GM18520 (cell line): ENCODE results near the gene SLC24A3.

Experiments
- ATAC-seq: cut with Tn5 transposase; IDR thresholded peaks from one replicate; pipeline ENCODE4 v1.9.1; 2021; ENCODE audit not compliant: unreplicated experiment

The SLC24A3 gene

DNA sequence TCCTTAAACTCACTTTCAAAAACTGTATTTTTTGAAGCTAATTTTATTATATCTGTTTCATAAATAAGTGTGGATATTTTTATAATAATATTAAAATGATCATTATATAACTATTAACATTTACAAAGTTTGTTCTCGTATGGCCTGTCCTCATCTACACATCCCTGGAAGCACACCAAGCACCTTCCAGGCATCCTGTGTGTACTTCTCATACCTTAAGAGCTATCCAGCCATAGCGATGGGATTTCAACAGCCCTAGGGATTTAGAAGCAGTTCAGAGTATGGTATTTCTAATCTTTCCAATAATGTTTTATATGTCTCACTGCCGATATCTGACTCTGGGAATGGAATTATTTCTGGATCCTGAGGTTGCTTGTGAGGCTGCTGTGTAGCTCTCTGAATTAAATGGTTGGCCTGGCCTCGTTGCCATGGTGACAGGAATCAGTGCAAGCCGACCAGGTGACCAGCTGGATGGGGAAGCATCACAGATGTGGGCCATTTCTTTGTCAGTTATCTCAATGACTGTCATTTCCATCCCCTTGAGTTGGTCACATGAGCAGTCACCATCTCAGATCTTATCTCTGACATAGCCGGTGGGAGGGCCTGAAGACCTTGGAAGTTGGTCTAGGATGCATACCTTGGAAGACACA, 280.4 kb downstream of the SLC24A3 start:
- no peak for ATAC-seq

DNA sequence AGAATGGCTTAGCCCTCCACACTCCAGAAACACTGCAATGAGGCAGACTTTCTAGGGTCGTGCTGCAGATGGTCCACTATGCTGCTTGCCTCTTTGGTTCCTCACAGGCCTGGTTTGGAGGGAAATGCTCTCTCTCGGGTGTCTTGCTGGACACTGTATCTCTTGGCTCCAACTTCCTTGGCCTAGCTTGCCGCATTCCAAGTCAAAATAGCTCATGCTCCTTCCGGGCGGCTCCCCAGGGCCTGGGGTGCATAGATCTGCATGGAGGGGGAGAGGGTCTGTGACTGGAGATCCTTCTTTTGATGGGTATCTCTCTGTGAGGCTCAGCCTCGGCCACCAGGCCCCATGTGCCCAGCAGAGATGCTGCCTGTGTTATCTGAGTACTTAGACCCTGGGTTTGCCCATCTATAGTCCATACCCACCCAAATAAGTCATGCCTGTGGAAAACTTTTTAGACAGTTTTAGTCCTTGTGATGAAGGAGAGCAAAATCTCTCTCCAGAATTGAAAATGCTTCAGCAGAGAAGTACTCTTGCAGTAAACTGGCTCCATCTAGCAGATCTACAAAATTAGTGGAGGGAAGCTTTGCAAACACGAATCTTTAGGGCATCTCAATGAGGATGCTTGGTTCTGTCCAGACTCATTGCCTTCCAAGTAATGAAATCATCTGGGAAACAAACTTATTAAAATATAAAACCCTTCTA, 281.5 kb downstream of the SLC24A3 start:
- no peak for ATAC-seq

DNA sequence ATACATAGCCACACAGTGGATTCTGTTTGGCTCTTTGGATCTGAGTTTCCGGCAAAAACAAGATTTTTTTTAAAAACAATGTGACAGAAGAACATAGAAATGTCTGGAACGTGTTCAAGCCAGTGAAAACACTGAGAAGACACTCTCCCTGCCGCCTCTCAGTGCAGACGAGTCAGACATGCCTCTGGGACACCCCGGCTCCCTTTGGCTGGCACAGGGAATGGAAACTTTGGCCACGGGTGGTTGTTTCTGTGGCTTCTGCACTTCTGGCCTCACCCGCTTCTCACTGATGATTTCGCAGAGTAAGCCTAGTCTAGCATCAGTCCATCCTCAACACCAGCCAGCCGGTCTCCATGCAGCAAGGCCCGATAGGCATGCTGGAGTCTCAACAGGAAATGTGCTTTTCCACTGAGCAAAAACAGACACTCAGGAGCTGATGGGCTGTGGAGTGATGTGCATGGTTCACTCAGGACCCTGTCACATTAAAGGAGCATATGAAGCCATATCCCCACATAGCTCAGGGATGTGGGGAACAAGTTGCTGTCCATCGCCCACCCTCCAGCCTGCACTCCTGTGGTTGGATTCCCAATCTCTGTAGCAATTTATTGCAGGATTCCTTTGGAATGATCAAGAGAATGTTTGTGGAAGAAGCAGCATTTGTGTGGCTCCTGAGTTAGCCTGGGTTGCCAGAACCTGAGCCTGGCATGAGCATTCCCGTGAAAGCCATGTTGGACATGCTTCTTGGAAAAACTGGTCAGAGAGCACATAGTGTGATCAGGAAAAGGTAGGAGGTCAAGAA, 283.7 kb downstream of the SLC24A3 start:
- ATAC-seq, result no peak

DNA sequence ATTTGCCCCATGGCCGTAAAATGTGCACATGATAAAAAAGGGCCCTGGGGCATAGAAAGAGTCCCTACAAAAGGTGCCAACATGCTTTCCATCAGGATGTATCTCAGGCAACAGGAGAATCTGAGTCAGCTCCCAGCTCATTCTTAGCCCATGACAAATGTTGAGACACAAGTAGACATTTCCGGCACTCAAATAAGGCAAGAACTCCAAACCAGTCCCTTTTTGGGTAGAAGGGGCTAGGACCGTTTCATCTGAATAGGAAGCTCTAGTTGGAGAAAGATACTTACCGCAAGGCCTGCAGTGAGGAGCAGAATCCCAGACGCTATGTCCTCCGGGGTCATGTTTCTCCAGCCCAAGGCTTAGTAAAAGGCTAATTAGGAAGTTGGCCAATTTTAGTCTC, 284.6 kb downstream of the SLC24A3 start:
- no peak for ATAC-seq

DNA sequence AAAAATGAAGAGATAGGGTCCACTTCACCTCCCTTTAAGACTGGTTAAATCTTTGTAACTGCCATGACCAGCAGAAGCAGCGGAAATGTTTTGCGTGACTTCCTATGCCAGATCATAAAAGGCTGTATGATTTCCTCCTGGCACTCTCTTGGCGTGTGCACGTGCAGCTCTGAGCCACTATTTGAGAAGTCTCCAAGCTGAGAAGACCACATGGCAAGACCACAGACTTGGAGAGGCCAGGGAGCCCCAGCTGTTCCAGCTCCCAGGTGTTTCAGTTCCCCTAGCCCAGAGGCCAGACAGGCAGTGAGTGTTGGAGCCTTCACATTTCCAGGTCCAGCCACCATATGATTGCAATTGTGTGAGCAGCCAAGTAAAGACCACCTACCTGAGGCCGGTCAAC, 286.3 kb downstream of the SLC24A3 start:
- ATAC-seq, result no peak

DNA sequence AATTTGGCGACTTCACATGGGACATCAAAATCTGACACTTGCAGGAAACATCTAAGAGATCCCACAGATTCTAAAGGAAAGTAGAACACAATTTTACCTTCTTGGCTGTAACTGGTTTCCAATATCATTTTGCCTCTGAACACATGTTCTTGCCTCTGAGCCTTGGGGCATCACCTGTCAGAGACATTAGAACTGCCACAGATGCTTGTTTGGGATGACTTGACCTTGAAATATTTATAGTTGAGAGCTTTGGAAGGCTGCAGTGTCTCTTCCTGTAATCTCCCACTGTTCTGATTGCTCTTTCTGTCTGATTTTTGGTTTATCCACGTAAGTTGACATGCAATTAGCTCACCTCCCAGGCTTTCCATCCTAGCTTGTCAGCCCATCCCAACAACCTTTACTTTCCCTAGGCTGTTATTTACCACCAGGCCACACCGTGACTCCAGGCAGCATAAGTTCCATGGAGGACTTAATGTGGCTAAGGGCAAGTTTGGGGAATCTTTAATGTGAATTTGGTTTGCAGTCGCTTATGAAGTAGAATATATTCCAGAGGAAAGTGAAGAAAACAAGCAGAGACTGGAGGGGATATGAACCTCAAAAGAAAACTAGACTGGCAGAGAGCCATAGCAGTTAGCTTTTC, 289.2 kb downstream of the SLC24A3 start:
- no peak for ATAC-seq

DNA sequence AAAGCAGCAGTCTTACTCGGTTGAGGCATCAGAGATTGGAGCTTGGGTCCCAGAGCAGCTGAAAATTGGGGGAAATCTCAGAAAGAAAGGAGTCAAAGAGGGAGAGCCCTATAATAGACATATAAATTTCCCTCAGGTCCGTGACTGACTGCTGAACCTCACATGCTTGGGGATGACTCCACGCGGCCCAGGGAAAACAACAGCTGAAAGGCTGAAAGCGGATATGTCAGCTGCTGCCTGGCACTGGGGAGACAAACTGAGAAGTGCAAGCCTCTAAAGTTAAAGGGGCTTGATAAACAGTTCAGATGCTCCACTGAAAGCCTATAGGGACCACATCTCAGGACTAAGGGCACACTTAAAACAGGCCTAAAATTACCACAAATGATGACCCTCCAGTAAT, 289.7 kb downstream of the SLC24A3 start:
- no peak for ATAC-seq

DNA sequence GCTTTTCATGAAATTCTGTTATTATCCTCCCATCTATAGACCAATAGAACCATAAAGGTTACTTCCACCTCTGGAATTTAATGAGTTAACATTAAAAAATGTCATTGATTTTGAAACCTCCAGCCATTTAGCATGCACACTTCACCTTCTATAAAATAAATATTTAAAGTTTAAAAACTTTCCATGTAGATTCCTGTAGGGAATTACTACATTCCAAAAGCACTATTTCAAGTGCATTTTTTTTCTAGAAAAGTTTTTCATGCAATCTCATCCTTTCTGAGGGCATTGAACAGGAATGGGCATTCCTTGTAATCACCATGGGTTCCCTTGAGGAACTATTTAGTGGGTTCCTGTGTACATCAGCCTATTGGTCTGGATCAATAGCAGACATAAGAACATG, 291.8 kb downstream of the SLC24A3 start:
- ATAC-seq, result no peak

DNA sequence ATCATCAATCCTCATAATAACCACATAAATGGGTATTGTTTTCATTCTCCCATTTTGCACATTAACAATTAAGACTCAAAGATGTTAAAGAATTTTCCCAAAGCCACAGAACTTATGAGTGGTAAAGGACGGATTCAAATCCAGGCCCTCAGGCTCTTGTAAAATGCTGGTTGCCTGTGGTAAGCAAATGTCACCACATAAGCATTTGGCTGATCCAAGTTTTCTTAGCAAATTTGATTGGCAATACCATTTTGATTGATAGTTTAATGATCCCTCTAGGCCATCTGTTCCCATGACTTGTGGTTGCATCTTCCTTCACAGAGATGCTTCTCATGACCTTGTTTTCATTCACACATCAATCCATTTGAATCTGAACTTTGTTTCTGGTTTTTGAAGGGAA, 293.6 kb downstream of the SLC24A3 start:
- ATAC-seq, result no peak

DNA sequence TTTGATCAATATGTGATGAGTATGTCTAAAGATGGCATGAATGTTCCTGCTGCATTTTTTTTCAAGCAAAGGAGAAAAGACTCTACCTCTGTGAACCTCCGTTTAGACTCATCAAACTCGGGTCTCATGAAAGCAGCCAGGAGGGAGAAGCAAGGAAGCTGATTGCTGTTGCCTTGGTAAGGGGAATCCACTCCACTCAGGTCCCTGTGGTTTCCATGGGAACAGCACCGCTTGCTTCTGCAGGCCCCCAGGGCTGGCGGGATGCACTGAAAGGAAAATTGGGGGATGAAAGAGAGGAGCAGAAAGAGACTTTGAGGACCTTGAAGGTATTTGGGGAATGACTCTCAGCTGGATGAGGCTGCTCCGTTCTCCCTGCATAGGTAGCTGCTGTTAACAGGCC, 296.0 kb downstream of the SLC24A3 start:
- ATAC-seq, result no peak

DNA sequence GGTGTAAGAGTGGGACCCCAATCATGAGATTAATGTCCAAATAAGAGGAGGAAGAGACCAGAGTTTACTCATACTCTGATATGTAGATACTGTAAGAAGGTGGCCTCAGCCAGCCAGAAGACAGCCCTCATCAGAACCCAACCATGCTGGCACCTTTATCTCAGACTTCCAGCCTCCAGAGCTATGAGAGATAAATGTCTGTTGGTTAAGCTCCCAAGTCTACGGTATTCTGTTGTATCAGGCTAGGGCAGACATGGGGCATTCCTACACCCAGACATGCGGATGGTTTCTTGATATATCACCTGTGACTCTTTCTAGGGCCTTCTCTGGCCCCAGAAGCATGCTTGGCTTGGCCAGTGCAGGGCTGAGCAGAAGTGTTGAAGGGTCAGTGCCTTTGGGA, 298.2 kb downstream of the SLC24A3 start:
- no peak for ATAC-seq

DNA sequence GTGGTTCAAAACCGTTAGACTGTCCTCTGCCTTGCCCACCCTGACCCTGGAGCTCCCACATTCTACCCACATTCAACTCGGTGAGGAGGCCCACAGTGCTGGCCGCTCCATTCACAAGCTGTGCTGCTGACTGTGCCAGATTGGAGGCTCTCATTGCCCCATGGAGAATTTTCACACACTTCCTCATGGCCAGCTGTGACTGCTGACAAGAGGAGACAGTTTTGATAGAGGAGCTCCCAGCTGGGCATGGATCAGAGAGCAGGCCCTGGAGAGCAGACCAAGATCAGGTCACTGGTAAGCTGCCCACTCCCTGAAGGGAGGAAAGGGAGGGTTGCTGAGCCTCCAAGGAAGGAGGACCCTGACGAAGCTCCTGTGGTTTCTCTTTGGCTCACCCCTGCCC, 299.5 kb downstream of the SLC24A3 start:
- ATAC-seq, result no peak

DNA sequence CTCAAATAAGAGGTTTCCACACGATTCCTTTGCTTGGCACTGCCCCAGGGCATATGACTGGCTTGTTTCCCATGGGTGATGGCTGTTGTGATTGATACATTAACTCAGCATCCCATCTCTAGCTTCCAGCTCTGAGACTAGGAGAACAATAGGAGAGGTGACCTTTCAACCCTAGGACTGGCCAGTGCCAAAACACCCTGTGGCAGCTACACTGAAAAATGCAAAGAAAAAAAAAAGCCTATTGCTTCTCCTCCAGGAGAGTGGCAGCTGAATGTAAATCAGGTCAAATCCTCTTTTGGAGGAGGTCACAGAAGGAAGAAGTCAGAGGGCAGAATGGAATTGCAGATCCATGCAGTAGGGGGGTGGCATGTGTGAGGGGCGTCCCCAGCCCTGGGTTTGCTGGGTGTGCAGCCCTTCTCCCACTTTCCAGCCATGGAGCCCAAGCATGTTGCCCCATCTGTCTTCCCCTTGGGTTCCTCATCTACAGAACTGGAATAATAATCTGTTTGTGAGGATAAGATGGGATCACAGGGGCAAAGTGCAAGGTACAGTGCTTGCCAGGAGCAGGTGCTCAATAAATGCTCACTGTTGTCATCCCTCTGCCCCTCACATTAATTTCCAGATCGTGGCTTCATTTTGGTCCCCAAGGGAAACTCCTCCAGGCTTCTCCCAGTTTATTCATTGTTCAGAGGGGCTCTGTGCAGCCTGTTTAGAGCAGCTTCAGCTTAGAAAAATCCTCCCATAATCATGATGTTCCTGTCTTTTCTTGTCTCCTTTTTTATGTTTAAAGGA, 300.6 kb downstream of the SLC24A3 start:
- no peak for ATAC-seq

DNA sequence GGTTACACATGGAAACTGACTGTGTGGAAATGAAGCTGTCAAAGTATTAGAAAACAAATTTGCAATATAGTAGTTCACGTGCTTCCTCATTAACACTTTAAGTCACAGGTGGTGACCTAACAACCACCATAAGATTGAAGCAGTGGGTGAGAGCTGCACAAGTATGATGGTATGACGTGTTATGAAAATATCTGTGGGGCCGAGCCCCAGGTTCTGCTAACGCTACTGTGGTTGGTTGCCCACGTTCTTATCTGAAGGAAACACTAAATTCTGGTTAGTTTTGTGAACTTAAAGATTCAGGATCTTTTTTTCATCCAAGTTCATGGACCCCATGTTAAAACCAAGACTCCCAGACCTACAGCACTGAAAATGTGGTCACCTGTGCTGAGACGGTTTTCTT, 302.6 kb downstream of the SLC24A3 start:
- ATAC-seq, result no peak

DNA sequence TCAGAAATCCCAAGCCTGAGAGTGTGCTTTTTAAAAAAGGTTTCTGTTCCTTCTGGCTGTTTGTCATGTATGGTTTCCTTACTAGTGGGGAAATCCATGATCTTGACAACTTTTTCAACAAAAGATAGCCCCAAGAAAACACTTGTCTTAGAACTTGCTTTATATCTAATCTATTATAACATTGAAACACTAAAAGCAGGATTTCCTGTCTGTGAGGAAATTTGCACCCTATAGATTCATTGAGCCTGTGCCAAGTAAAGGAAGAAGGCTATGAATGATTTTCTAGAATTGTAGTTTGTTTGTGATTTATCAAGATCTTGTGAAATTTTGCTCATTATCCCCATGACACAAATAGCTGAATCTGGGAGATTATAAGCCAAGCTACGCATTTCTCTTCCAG, 307.0 kb downstream of the SLC24A3 start:
- ATAC-seq, result no peak

DNA sequence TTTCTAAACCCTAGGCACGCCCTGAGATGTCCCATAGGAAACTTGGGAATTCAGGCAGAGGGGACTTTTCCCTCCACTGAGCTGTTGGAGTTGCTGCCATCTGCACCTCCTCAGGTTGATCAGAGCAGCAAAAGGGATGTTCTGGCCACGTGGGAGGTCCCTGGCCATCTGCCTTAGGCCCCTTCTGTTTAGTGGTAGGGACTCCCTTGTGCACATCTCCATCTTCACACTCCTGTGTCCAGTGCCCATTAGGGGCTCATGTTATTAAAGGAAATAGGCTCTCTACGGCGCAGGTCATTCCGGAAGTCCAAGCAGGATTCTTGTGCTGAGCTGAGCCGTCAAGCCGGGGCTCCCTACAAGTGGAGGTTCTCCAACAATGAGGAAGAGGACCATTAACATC, 307.8 kb downstream of the SLC24A3 start:
- no peak for ATAC-seq

DNA sequence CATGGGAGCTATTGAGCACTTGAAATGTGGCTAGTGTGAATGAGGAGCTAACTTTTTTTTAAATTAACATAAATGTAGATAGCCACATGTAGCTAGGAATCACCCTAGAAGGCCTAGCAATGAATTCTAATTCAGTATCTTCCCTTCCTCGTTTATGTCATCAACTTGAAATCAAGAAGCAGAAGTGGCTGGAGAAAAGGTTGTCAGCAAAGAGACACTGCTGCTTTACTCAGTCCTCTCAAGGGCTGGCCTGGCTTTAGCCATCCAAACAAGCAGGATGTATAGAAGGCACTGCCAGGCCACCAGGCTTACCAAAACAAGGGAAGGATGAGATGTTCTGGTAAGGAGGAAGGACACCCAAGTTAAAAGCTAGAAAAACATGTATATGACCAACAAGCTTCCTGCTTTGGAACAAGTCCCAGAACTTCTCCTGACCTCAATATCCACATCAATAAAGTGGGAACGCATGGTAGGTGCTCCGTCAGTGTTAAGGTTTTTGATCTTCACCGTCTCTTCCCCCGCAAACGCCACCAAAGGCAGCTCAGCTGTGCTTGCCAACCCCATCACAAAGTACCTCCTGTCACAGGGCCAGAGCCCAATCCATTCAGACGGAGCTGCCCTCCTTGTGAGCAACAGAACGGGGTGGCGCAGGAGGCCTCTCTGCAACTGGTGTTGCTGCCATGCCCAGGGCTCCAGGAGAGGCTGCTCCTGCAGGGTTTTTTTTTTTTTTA, 309.8 kb downstream of the SLC24A3 start:
- no peak for ATAC-seq

DNA sequence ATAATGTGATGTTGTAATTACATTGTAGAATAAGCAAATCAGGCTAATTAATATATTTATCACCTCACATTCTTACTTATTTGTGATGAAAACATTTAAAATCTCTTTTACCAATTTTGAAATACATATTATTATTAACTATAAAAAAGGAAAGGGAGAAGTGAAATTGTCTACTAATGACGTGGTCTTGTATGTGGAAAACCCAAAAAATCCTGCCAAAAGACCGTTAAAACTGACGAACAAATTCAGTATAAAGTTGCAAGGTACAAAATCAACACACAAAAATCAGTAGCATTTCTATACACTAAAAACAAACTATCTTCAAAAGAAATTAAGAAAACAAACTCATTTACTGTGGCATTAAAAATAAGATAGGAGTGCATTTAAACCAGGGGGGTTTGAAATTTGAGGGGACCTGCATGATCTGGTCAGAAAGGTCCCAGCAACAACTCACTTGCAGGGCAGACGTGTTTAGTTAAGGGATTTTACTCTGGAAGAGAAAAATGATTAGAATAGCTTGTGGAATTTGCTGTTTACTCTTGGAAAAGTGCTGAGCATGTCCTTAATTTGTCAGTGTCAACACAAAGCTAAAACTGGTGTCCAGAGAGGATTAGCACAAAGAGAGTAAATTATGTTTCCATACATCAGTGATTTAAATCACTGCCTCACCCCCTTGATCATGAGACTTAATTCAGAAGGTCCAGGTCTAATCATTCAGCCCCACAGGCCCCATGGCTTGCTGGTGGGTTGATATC, 310.6 kb downstream of the SLC24A3 start:
- ATAC-seq, result no peak

DNA sequence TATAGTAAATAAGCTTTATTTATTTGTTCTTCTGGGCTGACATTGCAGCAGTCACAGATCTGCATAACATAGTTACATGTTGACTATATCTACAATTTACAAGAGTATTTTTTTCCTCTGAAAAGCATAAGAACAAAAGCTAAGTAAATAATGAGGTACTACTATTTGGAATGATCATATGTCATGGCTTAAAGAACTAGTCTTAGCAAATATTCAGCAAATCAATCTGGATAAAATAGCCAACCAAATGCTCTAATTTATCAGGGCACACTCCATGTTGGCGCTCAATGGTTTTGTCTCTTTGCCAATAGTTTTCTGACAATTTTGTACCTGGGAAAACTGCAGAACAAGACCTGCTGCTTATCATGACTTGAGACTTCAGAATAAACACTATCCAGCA, 312.2 kb downstream of the SLC24A3 start:
- ATAC-seq, result no peak

DNA sequence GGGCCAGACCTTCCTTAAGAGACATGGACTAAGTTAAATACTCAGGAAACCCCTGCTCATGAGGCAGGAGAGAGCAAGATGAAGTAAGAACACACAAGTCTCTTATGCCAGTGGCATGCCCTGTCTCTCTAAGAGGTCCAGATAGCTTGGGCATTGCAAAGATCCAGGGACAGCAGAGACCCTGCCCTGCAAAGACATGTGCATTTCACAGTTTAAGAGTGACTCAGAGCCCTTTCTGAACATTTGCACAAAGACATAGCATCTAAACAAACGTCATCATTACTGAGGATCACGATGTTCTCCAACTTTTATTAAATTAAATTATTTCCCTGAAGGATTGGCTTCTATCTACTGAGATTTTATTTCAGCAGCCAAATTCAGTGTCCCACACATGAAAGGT, 315.1 kb downstream of the SLC24A3 start:
- no peak for ATAC-seq
